ENCODE measurements around the gene FERMT3. TPM values are rescaled to one million over a fixed set of nuclear protein-coding genes. Genes with fewer than 3 reads are reported as not detected.
A peak's percentile ranks its signal among the peaks of the same experiment; 100 is the strongest.

The FERMT3 gene
- total and polyA plus RNA-seq, 2 of the 13 experiments (the other 11 are each of a cell fraction or from before 2014, with no cell fraction given) = 0.29 TPM; not detected in 1

GRCh38 chr11:64226507-64227051 is 20.1 kb downstream of the FERMT3 start (continued):
- no peak for TF ChIP-seq CENPT (CRISPR knock-in tag; IDR thresholded peaks at IDR 0.05; ENCODE audit: low read depth)
- TF ChIP-seq JDP2 (CRISPR knock-in tag; IDR thresholded peaks at IDR 0.05; ENCODE audit: borderline replicate concordance) = no peak
- TF ChIP-seq NFAT5 (CRISPR knock-in tag; IDR thresholded peaks at IDR 0.05) = 0 out of 2 replicates have a peak, but pooled peaks have one; percentile 17
- no peak for TF ChIP-seq AKNA (CRISPR knock-in tag; IDR thresholded peaks at IDR 0.05; ENCODE audit: borderline replicate concordance)
- TF ChIP-seq RARG (CRISPR knock-in tag; IDR thresholded peaks at IDR 0.05; ENCODE audit: low read depth) = no peak
- no peak for TF ChIP-seq TRAFD1 (CRISPR knock-in tag; IDR thresholded peaks at IDR 0.05; ENCODE audit: borderline replicate concordance)
- no peak for TF ChIP-seq MEF2D (CRISPR knock-in tag; IDR thresholded peaks at IDR 0.05)
- no peak for TF ChIP-seq PLSCR1 (CRISPR knock-in tag; IDR thresholded peaks at IDR 0.05; ENCODE audit: borderline replicate concordance)
- TF ChIP-seq SPEN (CRISPR knock-in tag; IDR thresholded peaks at IDR 0.05; ENCODE audit: low read depth) = peak; percentile 11; the same call in 1 of the 2 replicates
- no peak for TF ChIP-seq ZNF770 (CRISPR knock-in tag; IDR thresholded peaks at IDR 0.05)
- TF ChIP-seq ZNF143 (CRISPR knock-in tag; IDR thresholded peaks at IDR 0.05) = peak; percentile 12; the same call in 1 of the 2 replicates
- no peak for TF ChIP-seq RAD51 (IDR thresholded peaks at IDR 0.05; ENCODE audit: borderline replicate concordance)
- TF ChIP-seq NFYB (CRISPR knock-in tag; IDR thresholded peaks at IDR 0.05) = peak; percentile 73
